Measurements from ENCODE around the gene VPS26B.
"Not testable (repeated sequence)": the region's sequence is repeated elsewhere in the genome, so short reads cannot be mapped to it uniquely, and the experiment has no call there.

The VPS26B gene

DNA sequence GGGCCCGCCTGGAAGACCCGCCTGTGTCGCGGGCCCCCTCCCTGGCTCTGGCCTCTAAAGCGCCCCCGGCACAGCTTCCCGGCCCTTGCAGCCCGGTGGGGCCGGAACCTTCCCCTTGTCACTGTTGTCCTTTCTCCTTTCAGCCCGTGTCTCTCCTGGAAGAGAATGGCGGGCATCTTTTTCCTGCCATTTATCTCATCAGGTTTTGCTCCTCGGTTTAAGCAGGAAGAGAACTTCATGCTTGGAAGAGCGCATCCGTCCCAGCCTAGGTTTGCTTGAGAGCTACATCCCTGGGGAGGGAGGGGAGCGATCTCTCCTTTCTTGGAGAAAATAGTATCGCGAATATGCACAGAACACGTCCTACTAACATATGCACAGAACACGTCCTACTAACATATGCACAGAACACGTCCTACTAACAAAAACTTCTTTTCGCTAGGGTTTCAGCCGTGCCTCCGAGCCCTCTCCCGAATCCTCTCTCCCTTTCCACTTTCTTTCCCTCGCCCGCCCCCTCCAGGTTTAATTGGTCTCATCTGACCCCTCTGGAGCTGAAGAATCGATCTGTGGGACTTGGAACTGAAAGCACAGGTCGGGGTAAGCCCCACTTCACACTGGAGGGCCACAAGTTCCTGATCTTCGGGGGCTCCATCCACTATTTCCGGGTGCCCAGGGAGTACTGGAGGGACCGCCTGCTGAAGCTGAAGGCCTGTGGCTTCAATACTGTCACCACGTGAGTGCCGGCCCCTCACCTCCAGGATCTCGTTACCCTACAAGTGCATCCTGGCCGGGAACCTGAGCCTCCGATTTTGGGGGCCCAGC, 52.9 kb downstream of the VPS26B start:
- in situ Hi-C loops (cut with MboI; ENCODE audit: low sequenced_read_pairs), result no loop called here

GRCh38 chr11:134278356-134278755, 53.9 kb downstream of the VPS26B start:
- in situ Hi-C loops (cut with MboI; ENCODE audit: low sequenced_read_pairs), result no loop called here

DNA sequence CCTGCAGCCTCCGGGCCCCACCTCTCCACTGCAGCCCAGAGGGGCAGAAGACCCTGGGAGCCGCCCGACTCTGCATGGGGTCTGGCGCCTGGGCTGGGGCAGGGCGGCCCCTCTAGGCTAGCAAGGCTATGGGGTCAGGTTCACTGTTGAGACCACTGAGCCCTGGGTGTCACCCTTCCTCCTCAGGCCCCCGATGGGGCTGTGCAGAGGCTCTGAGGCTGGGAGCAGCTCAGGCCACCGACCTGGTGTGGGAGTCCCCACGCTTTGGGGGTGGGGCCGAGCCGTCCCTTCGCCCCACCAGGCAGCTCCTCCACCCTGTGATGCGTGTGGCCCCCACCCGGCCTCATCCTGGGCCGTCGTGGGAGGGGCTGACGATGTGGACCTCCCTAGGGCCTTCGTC, 57.2 kb downstream of the VPS26B start:
- in situ Hi-C loops (cut with MboI; ENCODE audit: low sequenced_read_pairs), result not testable (repeated sequence)

DNA sequence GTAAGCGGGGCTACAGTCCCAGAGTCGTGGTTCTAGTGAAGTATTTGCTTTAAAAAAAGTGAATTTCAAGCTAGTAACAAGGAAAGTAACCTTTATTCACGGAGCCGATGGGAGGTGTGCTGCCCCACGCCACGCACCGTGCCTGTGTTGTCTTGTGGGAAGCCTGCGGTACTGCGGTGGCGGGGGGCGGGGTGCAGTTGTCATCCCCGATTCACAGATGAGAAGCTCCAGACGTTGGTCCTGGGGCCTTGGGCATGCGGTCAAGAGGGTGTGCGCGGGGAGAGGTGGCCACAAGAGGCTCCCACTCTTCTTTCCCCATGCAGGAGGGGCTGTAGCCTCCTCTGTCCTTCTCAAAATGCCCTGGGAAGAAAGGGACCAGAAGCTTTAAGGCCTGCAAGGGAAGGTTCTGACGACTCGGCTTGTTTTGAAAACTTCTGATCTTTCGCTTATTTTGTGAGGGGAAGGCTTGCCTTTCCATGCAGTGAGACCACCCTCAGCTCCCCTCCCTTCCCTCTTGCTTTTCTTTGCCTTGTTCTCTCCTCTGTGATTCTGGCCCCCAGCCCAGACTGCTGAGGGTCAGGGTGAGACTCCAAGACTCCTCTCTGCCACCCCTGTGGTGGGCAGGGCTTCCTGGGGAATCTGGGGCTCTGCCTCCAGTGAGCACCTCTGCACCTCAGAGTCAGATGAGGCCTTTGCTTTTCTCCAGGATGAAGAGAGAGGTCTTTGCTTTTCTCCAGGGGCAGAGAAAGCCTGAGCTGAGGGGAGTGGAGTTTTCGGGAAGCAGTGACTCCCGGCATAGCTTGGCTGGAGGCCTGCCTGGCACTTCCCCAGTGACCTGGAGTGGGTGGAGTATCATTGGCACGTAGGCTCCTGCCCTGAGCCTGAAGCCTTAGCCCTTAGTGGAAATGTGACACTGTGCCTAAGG, 57.9 kb downstream of the VPS26B start:
- in situ Hi-C loops (cut with MboI; ENCODE audit: low sequenced_read_pairs), result no loop called here

DNA sequence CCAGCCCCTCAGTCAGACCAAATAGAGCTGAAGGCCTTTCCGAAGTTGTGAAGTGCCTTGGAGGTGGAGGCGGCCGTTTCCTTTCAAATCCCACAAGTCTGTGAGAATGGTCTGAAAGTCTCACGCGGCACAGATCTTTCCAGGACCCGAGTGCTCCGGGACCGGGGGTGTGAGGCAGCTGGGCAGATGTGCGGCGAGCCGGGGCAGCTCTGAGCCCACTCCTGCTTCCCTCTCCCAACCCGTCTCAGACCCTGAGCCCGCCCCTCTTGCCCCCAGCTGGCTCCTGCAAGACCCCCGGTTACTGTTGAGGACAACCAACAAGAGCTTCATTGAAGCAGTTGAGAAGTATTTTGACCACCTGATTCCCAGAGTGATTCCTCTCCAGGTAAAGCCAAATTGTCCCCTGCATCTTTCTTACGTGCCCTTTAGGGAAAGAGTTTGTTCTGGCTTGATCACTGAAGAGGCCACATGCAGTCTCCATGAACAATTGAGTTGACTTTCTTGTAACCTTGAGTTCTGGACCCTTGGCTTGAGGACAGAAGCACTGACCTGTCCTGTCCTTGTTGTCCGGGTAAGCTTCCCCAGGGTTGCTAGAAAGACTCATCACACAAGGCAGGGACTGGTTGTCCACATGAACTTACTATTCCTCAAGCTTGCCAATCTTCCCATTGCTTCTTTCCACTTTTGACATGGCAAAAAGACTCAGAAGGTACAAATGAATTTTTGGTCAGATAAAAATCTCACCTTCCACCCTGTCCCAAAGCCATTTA, 59.2 kb downstream of the VPS26B start:
- in situ Hi-C loops (cut with MboI; ENCODE audit: low sequenced_read_pairs), result no loop called here

DNA sequence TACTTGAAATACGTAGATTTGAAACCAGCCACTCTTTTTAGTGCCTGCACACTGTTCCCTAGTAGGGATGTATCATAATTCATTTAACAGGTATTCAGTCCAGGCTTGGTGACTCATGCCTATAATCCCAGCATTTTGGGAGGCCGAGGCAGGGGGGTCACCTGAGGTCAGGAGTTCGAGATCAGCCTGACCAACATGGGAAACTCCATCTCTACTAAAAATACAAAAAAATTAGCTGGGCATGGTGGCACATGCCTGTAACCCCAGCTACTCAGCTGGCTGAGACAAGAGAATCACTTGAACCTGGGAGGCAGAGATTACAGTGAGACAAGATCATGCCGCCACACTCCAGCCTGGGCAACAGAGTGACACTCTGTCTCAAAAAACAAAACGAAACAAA, 59.9 kb downstream of the VPS26B start:
- in situ Hi-C loops (cut with MboI; ENCODE audit: low sequenced_read_pairs), result not testable (repeated sequence)

DNA sequence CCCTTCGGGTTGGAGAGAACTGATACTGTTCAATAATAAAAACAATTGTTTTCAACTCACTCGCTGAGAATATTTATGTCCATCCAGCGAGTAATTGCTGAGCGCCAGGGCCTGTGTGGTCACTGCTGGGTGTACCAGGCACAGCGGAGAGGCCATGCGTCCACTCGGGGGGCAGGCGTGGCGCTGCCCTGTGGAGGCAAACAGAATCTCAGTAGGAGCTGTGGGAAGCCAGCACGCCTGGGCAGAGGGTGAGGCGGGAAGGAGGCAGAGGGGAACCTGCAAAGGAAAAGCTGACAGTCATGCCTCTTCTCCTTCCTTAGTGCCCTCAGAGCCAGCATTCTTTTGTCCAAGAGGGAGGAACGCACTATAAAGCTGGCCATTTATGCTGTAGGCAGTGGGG, 63.1 kb downstream of the VPS26B start:
- in situ Hi-C loops (cut with MboI; ENCODE audit: low sequenced_read_pairs), result no loop called here

DNA sequence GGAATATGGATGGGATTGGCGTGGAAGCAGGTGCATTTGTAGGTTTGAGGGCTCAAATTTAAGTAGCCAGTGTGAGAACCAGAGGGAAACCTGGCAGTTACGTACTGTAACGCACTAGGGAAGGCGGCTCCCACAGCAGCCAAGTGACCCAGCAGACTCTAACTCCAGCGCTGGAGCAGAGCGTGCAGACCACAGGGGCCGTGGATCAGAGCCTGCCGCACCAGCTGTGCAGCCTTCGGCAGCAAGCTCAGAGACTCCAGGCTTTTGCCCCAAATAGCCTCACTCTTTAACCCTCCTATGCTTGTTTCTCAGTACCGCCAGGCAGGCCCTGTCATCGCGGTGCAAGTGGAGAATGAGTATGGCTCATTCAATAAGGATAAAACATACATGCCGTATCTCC, 64.0 kb downstream of the VPS26B start:
- in situ Hi-C loops (cut with MboI; ENCODE audit: low sequenced_read_pairs), result no loop called here

GRCh38 chr11:134289167-134289566, 64.7 kb downstream of the VPS26B start:
- in situ Hi-C loops (cut with MboI; ENCODE audit: low sequenced_read_pairs), result no loop called here

DNA sequence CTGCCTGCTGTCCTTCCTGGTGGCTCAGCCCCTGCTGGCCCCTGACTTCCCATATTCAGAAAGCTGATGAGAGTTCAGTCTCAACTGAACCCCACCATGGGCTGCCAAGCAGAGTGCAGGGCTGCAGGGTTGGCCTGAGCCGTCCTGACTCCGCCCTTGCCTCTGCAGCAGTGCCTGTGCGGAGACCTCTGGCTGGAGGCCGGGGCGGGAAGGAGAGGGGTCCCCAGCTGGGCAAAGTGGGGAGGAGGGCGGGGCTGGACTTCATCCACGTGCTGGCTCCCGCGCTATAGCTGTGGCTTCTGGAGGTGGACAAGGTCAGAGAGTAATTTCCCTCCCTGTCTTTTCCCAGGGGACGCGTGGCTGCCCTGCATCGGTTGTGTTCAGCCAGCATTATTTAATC, 65.3 kb downstream of the VPS26B start:
- in situ Hi-C loops (cut with MboI; ENCODE audit: low sequenced_read_pairs), result no loop called here

DNA sequence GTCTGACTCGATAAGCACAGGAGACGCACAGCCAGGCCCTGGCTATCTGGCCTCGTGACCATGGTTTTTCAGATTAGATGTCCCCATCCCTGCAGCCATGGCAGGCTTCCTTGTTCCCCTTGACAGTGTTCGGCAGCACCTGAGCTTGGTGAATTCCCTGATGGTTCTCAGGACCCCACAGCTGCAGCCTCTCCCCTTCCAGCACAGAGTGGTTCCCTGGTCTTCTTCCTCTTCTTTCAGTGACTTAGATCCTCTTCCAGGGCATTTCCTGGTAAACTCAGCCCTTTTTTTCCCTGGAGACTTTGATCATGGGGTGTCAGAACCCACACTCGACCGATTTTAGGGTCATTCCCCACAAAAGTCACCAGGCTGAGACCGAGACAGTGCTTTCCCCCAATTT, 66.2 kb downstream of the VPS26B start:
- in situ Hi-C loops (cut with MboI; ENCODE audit: low sequenced_read_pairs), result no loop called here

GRCh38 chr11:134291196-134291595, 66.7 kb downstream of the VPS26B start:
- in situ Hi-C loops (cut with MboI; ENCODE audit: low sequenced_read_pairs), result no loop called here

DNA sequence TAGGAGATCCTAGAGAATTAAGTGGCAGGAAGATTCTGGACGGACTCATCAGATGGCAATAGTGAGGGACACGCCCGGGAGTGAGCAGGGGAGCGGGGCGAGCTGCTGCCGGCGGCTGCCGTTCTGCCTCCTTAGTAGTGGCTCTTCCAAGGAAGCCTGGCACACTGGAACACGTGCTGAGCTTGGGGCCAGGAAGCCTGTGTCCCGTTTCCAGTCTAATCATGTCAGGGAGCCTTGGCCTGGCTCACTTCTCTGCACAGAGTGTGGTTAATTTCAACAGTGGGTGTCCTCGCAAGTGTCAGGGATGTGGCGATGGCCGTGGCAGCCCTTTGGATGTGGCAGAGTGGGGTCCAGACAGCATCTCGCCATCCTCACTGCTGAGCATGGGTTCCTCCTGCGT, 68.2 kb downstream of the VPS26B start:
- in situ Hi-C loops (cut with MboI; ENCODE audit: low sequenced_read_pairs), result no loop called here

- in situ Hi-C loops (cut with MboI; ENCODE audit: low sequenced_read_pairs), result no loop called here
Observed at GRCh38 chr11:134293119-134294113, 68.9 kb downstream of the VPS26B start.

DNA sequence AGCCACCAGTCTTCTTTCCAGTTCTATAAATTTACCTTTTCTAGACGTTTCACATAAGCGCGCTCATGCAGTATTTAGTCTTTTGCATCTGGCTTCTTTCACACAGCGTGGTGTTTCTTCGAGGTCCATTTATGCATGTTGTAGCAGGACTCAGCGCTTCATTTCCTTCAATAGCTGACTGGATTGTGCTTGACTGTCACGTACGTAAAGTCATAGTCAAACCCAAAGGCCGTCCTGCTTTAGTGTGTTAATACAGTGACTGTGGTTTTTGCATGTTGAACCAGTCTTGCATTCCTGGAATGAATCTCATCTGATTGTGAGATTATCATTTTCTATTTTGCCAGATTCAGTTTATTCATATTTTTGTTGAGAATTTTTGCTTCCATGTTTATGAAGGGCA, 70.2 kb downstream of the VPS26B start:
- in situ Hi-C loops (cut with MboI; ENCODE audit: low sequenced_read_pairs), result no loop called here
